Hair follicular keratinocyte (primary cell): Measurements from ENCODE around the gene B4GALT1. TPM values are rescaled to one million over a fixed set of nuclear protein-coding genes. Genes with fewer than 3 reads are reported as not detected.

ENCODE experiments used
- total RNA-seq: library from RNA; depleted of rRNA; stranded (reverse); fragments of >200 nt; gene quantifications from 2 replicates; pipeline ENCODE4 v1.2.3, GENCODE V29; 2015

Gene B4GALT1, protein sequence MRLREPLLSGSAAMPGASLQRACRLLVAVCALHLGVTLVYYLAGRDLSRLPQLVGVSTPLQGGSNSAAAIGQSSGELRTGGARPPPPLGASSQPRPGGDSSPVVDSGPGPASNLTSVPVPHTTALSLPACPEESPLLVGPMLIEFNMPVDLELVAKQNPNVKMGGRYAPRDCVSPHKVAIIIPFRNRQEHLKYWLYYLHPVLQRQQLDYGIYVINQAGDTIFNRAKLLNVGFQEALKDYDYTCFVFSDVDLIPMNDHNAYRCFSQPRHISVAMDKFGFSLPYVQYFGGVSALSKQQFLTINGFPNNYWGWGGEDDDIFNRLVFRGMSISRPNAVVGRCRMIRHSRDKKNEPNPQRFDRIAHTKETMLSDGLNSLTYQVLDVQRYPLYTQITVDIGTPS
- total RNA-seq: 82.0 and 117 TPM in 2 replicates

DNA sequence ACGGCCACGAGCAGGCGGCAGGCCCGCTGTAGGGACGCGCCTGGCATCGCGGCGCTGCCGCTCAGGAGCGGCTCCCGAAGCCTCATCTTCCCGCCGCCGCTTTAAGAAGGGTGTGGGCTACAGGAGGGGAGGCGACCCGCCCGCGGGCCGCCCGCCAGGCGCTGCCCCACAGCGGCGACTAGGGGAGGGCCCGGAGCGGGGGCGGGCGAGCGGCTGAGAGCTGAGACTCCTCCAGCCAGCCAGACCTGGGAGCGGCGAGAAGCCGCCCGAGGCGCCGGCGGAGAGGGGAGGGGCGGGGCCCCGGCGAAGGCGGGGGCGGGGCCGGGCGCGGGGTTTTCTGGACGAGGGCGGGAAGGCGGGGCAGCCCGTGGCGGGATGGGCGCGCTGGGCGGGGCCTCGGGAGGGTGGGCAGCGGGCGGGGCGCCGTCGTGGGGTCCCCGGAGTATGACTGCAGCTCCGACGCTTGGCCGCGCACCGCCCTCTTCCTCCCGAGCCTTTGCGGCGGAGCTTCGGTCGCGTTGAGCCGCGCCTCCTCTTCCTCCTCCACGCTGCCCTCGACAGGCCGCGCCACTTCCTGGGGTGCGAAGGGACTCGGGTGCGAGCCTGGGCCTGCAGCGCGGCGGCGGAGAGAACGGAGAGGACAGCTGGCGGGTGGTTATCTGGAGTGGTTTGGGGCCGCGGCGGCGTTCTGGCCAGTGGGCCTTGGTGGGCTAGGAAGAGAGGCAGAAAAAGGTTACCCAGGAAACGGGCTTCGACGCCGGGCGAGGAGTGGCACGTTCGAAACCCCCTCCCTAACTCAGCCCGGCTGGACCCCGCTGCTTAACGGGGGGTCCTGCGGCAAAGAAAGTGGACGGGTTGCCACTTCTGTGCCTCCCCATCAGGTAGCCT is at the start of gene B4GALT1:
TSS of gene B4GALT1 (minus strand) at position 253 of the 888 bp plus-strand sequence. CDS start at position 86, 167 bp downstream.

DNA sequence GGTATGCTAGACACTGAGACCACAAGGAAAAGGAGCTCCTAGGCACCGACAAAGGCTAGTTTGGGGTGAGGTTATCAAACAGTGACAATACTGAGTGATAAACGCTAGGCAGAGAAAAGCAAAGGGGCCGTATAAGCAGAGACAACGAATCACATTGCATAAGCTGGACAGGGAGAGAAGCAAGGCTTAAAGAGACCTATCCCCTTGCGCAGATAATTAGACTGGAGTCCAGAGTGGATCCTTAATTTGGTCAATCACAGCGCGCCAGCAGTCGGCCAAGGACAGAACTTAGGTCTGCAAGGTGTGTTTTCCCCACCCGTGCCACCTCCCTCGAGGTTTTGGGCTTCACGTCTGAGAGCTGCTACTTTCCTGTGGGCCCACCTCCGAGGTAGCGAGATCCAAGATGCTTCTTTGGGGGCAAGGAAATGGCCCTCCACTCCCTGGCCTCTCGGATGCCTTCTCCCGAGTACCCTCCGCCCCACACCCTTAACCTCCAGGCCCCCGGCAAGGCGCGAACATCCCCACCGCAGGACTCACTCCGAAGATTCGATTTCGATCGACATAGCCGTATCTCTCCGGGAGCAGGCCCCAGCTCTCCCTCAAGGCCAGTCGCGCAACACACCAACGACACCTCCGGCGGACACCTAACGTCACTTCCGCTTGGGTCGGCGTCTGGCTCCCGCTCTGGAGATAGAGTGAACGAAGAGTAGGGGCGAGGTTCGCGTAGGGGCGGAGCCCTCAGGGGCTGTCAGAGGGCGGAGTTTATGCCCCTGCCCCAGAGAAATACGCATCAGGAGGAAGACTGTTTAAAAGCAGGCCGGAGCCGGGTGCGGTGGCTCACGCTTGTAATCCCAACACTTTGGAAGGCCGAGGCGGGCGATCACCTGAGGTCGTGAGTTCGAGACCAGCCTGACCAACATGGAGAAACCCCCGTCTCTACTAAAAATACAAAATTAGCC is 90.8 kb downstream of the B4GALT1 start, which contains the start of gene SMU1:
TSS of gene SMU1 (minus strand) at position 629 of the 959 bp plus-strand sequence. CDS start at position 563, 66 bp downstream.

Other genes starting within 250 kb of the B4GALT1 start
- 38.6 and 63.0 TPM in 2 replicates for gene APTX, start 165.7 kb downstream of the B4GALT1 start, total RNA-seq
- gene DNAJA1, start 142.1 kb downstream of the B4GALT1 start, total RNA-seq: 53.0 and 93.5 TPM in 2 replicates
- 14.8 and 18.0 TPM in 2 replicates for gene SMU1, start 90.7 kb downstream of the B4GALT1 start, total RNA-seq
- gene SPINK4, start 72.8 kb upstream of the B4GALT1 start, total RNA-seq: not detected in 2 replicates
- gene BAG1, start 97.4 kb upstream of the B4GALT1 start, total RNA-seq: 27.8 and 33.8 TPM in 2 replicates
- 64.1 and 68.0 TPM in 2 replicates for gene CHMP5, start 97.7 kb upstream of the B4GALT1 start, total RNA-seq
- 17.5 and 18.2 TPM in 2 replicates for gene NFX1, start 123.2 kb upstream of the B4GALT1 start, total RNA-seq
- gene AQP7, start 235.2 kb upstream of the B4GALT1 start, total RNA-seq: not detected in 2 replicates